Measurements from ENCODE around the gene LAMA2. TPM values are rescaled to one million over a fixed set of nuclear protein-coding genes. Genes with fewer than 3 reads are reported as not detected.
A peak's percentile ranks its signal among the peaks of the same experiment; 100 is the strongest.

The LAMA2 gene
- total RNA-seq, 1 donor from 2014 or later: 1.8 TPM

DNA sequence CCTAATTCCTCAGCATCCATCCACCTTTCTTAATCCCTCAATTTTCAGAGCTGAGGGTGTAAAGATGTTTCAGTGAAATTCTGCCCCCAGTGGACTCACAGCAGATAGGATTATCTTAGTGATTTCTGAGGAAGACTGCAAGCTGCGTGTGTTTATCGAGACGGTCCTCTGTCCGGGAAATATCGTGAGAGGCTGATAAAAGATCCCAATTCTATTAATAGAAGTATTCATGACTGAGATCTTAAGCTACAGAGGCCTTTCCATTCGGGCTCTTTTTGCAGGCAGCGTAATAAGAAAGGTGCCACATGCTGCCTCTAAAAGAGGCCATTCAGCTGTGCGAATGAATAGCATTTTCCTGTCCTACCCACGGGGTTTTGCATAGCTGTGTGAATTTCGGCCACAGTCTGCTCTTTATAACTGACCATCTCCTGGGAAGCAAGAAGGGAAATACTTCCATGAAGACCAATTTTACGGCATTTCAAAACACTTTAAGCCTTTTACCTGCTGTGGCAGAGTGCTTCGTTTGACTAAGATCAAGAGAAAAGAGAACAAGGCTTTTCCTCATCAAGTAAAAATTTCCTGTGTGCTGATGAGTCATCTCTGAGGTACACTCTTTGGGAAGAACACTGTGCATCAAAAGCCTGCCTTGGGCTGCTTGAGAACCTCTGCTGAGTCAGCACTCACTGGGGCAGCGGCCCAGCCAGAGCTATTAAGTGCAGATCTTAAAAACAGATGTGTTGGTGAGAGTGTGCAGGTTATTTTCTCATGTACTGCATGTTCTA, 618.2 kb downstream of the LAMA2 start:
- Mint-ChIP-seq H3K27ac (ENCODE audit: unreplicated experiment) (peak overlapping the region; percentile 98), H3K4me3 (ENCODE audit: unreplicated experiment) (peak overlapping the region; percentile 36), H3K4me1 (ENCODE audit: low read depth, unreplicated experiment) (peaks cover 56% of the 10 kb centered on the region), H3K27me3 (ENCODE audit: low read depth, unreplicated experiment) (no peaks in the 10 kb centered on the region), H3K9me3 (ENCODE audit: unreplicated experiment) (no peaks in the 10 kb centered on the region), H3K36me3 (ENCODE audit: low read depth, unreplicated experiment) (no peaks in the 10 kb centered on the region)
- FAIRE-seq (peak; percentile 5), DNase-seq (ENCODE audit: low read depth) (peak; percentile 98)
- peak overlapping the region; percentile 53 for H2AFZ ChIP-seq (ENCODE audit: low read depth, low read length)
- peaks cover 35% of the 10 kb centered on the region for H3K4me1 ChIP-seq (ENCODE audit: insufficient read depth, low read length)
- H3K4me2 ChIP-seq (ENCODE audit: low read length): peak overlapping the region; percentile 86
- H3K36me3 ChIP-seq (ENCODE audit: insufficient read depth, low read length): no peaks in the 10 kb centered on the region
- H3K27ac ChIP-seq (ENCODE audit: low read depth, low read length): peak overlapping the region; percentile 92
- no peaks in the 10 kb centered on the region for H3K79me2 ChIP-seq (ENCODE audit: insufficient read depth, low read length)
- peak overlapping the region; percentile 46 for H3K4me3 ChIP-seq (ENCODE audit: insufficient read depth, low read depth, low read length)
- H3K9ac ChIP-seq (ENCODE audit: low read length): peak overlapping the region; percentile 81
- H4K20me1 ChIP-seq (ENCODE audit: insufficient read depth, low read length): no peaks in the 10 kb centered on the region
- H3K27me3 ChIP-seq (ENCODE audit: insufficient read depth, low read length): no peaks in the 10 kb centered on the region
- no peak for TF ChIP-seq EZH2 (IDR thresholded peaks at IDR 0.05; ENCODE audit: insufficient read depth, low read length)
- TF ChIP-seq, protein P1, sequence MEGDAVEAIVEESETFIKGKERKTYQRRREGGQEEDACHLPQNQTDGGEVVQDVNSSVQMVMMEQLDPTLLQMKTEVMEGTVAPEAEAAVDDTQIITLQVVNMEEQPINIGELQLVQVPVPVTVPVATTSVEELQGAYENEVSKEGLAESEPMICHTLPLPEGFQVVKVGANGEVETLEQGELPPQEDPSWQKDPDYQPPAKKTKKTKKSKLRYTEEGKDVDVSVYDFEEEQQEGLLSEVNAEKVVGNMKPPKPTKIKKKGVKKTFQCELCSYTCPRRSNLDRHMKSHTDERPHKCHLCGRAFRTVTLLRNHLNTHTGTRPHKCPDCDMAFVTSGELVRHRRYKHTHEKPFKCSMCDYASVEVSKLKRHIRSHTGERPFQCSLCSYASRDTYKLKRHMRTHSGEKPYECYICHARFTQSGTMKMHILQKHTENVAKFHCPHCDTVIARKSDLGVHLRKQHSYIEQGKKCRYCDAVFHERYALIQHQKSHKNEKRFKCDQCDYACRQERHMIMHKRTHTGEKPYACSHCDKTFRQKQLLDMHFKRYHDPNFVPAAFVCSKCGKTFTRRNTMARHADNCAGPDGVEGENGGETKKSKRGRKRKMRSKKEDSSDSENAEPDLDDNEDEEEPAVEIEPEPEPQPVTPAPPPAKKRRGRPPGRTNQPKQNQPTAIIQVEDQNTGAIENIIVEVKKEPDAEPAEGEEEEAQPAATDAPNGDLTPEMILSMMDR (IDR thresholded peaks at IDR 0.05; ENCODE audit: insufficient read depth, low read depth, low read length): peak; percentile 70
- no peaks in the 10 kb centered on the region for H3K9me3 ChIP-seq (ENCODE audit: insufficient read depth, low read depth, low read length)

DNA sequence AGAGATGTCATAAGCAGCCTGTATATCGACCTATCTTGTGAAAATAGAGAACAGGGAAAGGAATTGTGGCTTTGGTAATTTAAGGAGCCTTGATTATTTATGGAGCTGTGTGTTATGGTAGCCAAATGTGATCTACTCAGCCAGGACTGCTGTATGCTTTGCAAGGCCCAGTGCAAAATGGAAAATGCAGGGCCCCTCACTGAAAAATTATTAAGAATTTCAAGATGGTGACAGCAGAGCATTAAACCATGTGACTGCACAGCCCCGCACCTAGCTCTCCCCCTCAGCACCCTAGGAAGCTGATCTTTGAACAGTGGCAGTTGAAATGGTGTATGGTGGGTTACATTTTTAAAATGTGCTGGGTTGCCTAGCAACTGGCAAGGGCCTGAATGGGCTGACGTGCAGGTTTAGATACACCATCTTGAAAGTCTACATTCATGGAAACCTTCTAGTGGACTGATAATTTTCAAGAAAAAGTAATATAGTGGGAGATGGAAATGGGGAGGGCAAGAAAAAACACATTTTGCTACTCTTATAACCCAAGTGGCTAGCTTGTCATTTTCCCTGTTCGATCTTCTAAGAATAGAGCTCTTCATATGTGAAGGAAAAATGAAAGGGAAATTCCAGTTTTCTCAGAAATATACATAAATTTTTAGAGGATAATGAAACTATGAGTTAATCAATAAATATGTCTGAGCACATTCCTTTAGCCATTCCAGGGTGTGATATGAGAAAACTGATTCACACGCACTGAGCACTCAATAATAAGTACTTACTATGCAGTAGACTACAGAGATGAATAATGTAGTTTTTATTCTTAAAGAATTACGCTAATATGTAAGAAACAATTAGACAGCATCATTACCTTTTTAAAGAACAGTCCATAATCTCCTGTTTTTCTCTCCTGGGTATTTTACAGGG, 619.1 kb downstream of the LAMA2 start:
- Histone ChIP-seq H3K4me3 (ENCODE audit: insufficient read depth, low read depth, low read length) (no peak overlapping the region), H4K20me1 (ENCODE audit: insufficient read depth, low read length) (no peaks in the 10 kb centered on the region), H2AFZ (ENCODE audit: low read depth, low read length) (no peak overlapping the region), H3K4me2 (ENCODE audit: low read length) (peak overlapping the region; percentile 86), H3K9me3 (ENCODE audit: insufficient read depth, low read depth, low read length) (no peaks in the 10 kb centered on the region), H3K27me3 (ENCODE audit: insufficient read depth, low read length) (no peaks in the 10 kb centered on the region), H3K4me1 (ENCODE audit: insufficient read depth, low read length) (peaks cover 35% of the 10 kb centered on the region), H3K9ac (ENCODE audit: low read length) (peak overlapping the region; percentile 33), H3K36me3 (ENCODE audit: insufficient read depth, low read length) (no peaks in the 10 kb centered on the region), H3K79me2 (ENCODE audit: insufficient read depth, low read length) (no peaks in the 10 kb centered on the region), H3K27ac (ENCODE audit: low read depth, low read length) (peak overlapping the region; percentile 92)
- no peaks in the 10 kb centered on the region for H3K27me3 Mint-ChIP-seq (ENCODE audit: low read depth, unreplicated experiment)
- TF ChIP-seq, protein P1 (IDR thresholded peaks at IDR 0.05; ENCODE audit: insufficient read depth, low read depth, low read length): no peak
- no peak for TF ChIP-seq EZH2 (IDR thresholded peaks at IDR 0.05; ENCODE audit: insufficient read depth, low read length)
- FAIRE-seq (no peak), DNase-seq (ENCODE audit: low read depth) (peak; percentile 56)
- peak overlapping the region; percentile 98 for H3K27ac Mint-ChIP-seq (ENCODE audit: unreplicated experiment)
- no peak overlapping the region for H3K4me3 Mint-ChIP-seq (ENCODE audit: unreplicated experiment)
- H3K9me3 Mint-ChIP-seq (ENCODE audit: unreplicated experiment): no peaks in the 10 kb centered on the region
- H3K36me3 Mint-ChIP-seq (ENCODE audit: low read depth, unreplicated experiment): peaks cover under 1% of the 10 kb centered on the region
- peaks cover 56% of the 10 kb centered on the region for H3K4me1 Mint-ChIP-seq (ENCODE audit: low read depth, unreplicated experiment)
